ENCODE measurements around the gene ADGRL4. TPM values are rescaled to one million over a fixed set of nuclear protein-coding genes. Genes with fewer than 3 reads are reported as not detected.

The ADGRL4 gene
- total RNA-seq, 1 experiment from 2014 or later, result 0.63 TPM

GRCh38 chr1:78855258-78855657 is 151.3 kb downstream of the ADGRL4 start:
- Histone ChIP-seq H3K9ac (ENCODE audit: extremely low read depth, insufficient read length, low read length) (no peak overlapping the region), H4K20me1 (ENCODE audit: control insufficient read depth, insufficient read depth, insufficient read length) (no peaks in the 10 kb centered on the region), H3K4ac (ENCODE audit: low read depth, low read length) (no peak overlapping the region), H3K23ac (ENCODE audit: insufficient read length, low read depth, low read length) (no peak overlapping the region), H3K79me2 (ENCODE audit: insufficient read depth, low read length) (no peaks in the 10 kb centered on the region), H4K91ac (ENCODE audit: insufficient read length, low read depth, low read length) (no peak overlapping the region), H2BK12ac (ENCODE audit: insufficient read length, low read depth, low read length) (no peak overlapping the region), H2BK20ac (ENCODE audit: low read depth, low read length, poor library complexity, severe bottlenecking) (no peak overlapping the region), H3K4me2 (ENCODE audit: insufficient read depth, insufficient read length, low read length) (no peak overlapping the region), H2BK5ac (ENCODE audit: insufficient read length, low read length) (no peak overlapping the region), H2AFZ (ENCODE audit: low read length) (no peak overlapping the region), H3K79me1 (ENCODE audit: insufficient read depth, low read depth, low read length, poor library complexity, severe bottlenecking) (no peaks in the 10 kb centered on the region), H2AK5ac (ENCODE audit: insufficient read length, low read length) (no peak overlapping the region), H4K8ac (replicated peaks; ENCODE audit: insufficient read length, low read depth, low read length) (no peak overlapping the region), H3K9me3 (ENCODE audit: control insufficient read depth, low read depth, low read length) (no peaks in the 10 kb centered on the region), H3K27me3 (ENCODE audit: insufficient read depth, low read length) (no peaks in the 10 kb centered on the region), H2BK120ac (ENCODE audit: low read depth, low read length, poor library complexity, severe bottlenecking) (no peak overlapping the region), H4K5ac (ENCODE audit: insufficient read length, low read depth, low read length) (no peak overlapping the region), H3K56ac (ENCODE audit: insufficient read length, low read depth, low read length) (no peak overlapping the region), H3K14ac (ENCODE audit: insufficient read depth, low read length) (no peak overlapping the region), H3K27ac (ENCODE audit: insufficient read length, low read depth, low read length) (no peak overlapping the region), H3T11ph (ENCODE audit: low read length) (no peak overlapping the region), H3K18ac (ENCODE audit: insufficient read length, low read depth, low read length) (no peak overlapping the region), H3K23me2 (ENCODE audit: insufficient read length, low read depth, low read length, poor library complexity, severe bottlenecking) (no peaks in the 10 kb centered on the region), H3K4me1 (ENCODE audit: insufficient read depth, low read length) (no peaks in the 10 kb centered on the region), H2BK15ac (ENCODE audit: low read depth, low read length) (no peak overlapping the region)
- no peak for DNase-seq
- no peaks in the 10 kb centered on the region; the same call in 1 of the 2 replicates for H3K27me3 Mint-ChIP-seq (ENCODE audit: low read depth)
- no peak overlapping the region for H3K4me3 Mint-ChIP-seq
- no peak overlapping the region for H3K27ac Mint-ChIP-seq
- TF ChIP-seq CTCF (conservative IDR thresholded peaks at IDR 0.05), result no peak
- peaks cover 7 to 10% (median 8%) of the 10 kb centered on the region in 3 experiments; a peak in 6 of 7 replicates for H3K36me3 Mint-ChIP-seq (ENCODE audit: insufficient read depth in 1 of 3, low read depth in 3 of 3)
- H3K9me3 Mint-ChIP-seq, result peaks cover 9% of the 10 kb centered on the region in 2 experiments
- no peaks in the 10 kb centered on the region; a peak in 1 of 4 replicates for H3K4me1 Mint-ChIP-seq
